K562 (cell line): ENCODE results near the gene MLLT3. TPM values are rescaled to one million over a fixed set of nuclear protein-coding genes. Genes with fewer than 3 reads are reported as not detected.

ENCODE experiments used
- ATAC-seq: fragments of 200-7000 bp; cut with Tn5 transposase; 3 replicates; pipeline ENCODE4 v1.9.1; 2020; ENCODE audit warnings: moderate library complexity
- BruUV-seq: library from RNA; stranded (reverse); fragments of 400-500 nt; replicated peaks from 2 replicates; lab custom pipeline; 2021; lab: Mats Ljungman, UMichigan
- CTCF ChIA-PET: fragments of 300-600 bp; formaldehyde crosslinking; extraction: SDS; loops from one replicate; lab custom pipeline; 2021; ENCODE audit warnings: low intra/inter-chr PET ratio; lab: Yijun Ruan, JAX
- POLR2A ChIA-PET: fragments of 300-600, 350-650 bp; sonication (Branson Sonifier 250); formaldehyde crosslinking; extraction: SDS; loops from one replicate; lab custom pipeline; 2021; ENCODE audit warnings: antibody characterized with exemption, inconsistent platforms; lab: Yijun Ruan, JAX
- DNase-seq, 4 experiments: peaks; one replicate each; pipeline versions ENCODE4 v3.0.0 to v3.0.0-alpha.2; 2011 to 2018; ENCODE audit warnings: low spot score in 3 of 4, mixed read lengths in 3 of 4; ENCODE audit errors: extremely low read depth in 1 of 4
- FAIRE-seq: peaks from 2 replicates; lab custom pipeline; 2011; peaks lifted over from hg19 to GRCh38; lab: Jason Lieb, UNC
- H2AFZ ChIP-seq: 2 replicates; pipeline ENCODE4 v1.6.0; 2011; ENCODE audit warnings: low read depth, low read length, control low read depth, inconsistent platforms
- H3K27ac ChIP-seq: fragments of 200-600 bp; 3 replicates; pipeline ENCODE4 v1.8.0; 2011; ENCODE audit warnings: low read depth, mild to moderate bottlenecking, control low read depth, inconsistent platforms, low read length, moderate library complexity, mixed read lengths; ENCODE audit errors: extremely low read depth
- H3K27me3 ChIP-seq, 2 experiments: fragments of 300-600 bp in 1 of 2; 2 replicates in 1 of 2; 3 replicates in 1 of 2; pipeline versions ENCODE4 v1.6.0 to v1.8.0; 2011; ENCODE audit warnings: inconsistent platforms in 2 of 2, low read length in 2 of 2, mild to moderate bottlenecking in 1 of 2, mixed read lengths in 1 of 2, moderate library complexity in 1 of 2; ENCODE audit not compliant: control insufficient read depth in 2 of 2, insufficient read depth in 2 of 2
- H3K36me3 ChIP-seq: fragments of 300-600 bp; 3 replicates; pipeline ENCODE4 v1.8.0; 2011; ENCODE audit warnings: mild to moderate bottlenecking, low read length, inconsistent platforms; ENCODE audit not compliant: control insufficient read depth, insufficient read depth
- H3K4me1 ChIP-seq, 2 experiments: fragments of 200-600 bp in 1 of 2; replicated peaks in 1 of 2; 2 replicates in 1 of 2; 3 replicates in 1 of 2; pipeline versions ENCODE4 v1.5.1 to v1.8.0; 2011; ENCODE audit warnings: inconsistent platforms in 2 of 2, low read length in 2 of 2, mild to moderate bottlenecking in 1 of 2, mixed read lengths in 1 of 2, moderate library complexity in 1 of 2; ENCODE audit not compliant: control insufficient read depth in 2 of 2, insufficient read depth in 2 of 2
- H3K4me2 ChIP-seq: 2 replicates; pipeline ENCODE4 v1.6.1; 2011; ENCODE audit warnings: low read length, control low read depth, inconsistent platforms, mixed read lengths; ENCODE audit not compliant: insufficient read depth
- H3K4me3 ChIP-seq: fragments of 200-600 bp; sonication (generic), shearing (Covaris generic); 2 replicates; pipeline ENCODE4 v1.5.1; 2016; ENCODE audit warnings: control low read depth, inconsistent platforms
- H3K79me2 ChIP-seq: fragments of 200-600 bp; 3 replicates; pipeline ENCODE4 v1.8.0; 2011; ENCODE audit warnings: low read length, inconsistent platforms; ENCODE audit not compliant: control insufficient read depth, insufficient read depth
- H3K9ac ChIP-seq, 2 experiments: 2 replicates each; pipeline versions ENCODE4 v1.6.0 to v1.6.1; 2011; ENCODE audit warnings: low read depth in 2 of 2, low read length in 2 of 2, control low read depth in 1 of 2, inconsistent platforms in 1 of 2, mild to moderate bottlenecking in 1 of 2, mixed read lengths in 1 of 2; ENCODE audit not compliant: insufficient read depth in 1 of 2
- H3K9me1 ChIP-seq: one replicate; pipeline ENCODE4 v1.6.0; 2011; ENCODE audit warnings: inconsistent platforms, mild to moderate bottlenecking, low read length, moderate library complexity; ENCODE audit not compliant: control insufficient read depth, insufficient read depth
- H3K9me3 ChIP-seq: replicated peaks from 2 replicates; pipeline ENCODE4 v1.5.1; 2011; ENCODE audit warnings: low read depth, low read length, inconsistent platforms; ENCODE audit not compliant: control insufficient read depth, insufficient read depth
- H4K20me1 ChIP-seq: replicated peaks from 2 replicates; pipeline ENCODE4 v1.6.1; 2011; ENCODE audit warnings: low read length, inconsistent platforms, mixed read lengths; ENCODE audit not compliant: control insufficient read depth, insufficient read depth
- ATF6 ChIP-seq: sonication (generic); formaldehyde crosslinking; IDR thresholded peaks from 2 replicates; pipeline ENCODE4 v1.4.0; 2020; ENCODE audit warnings: mild to moderate bottlenecking, missing genetic modification reagents
- HNRNPK ChIP-seq: fragments of 200-400 bp; formaldehyde crosslinking; IDR thresholded peaks from one replicate; pipeline ENCODE4 v1.6.1; 2018; ENCODE audit warnings: mild to moderate bottlenecking, low read depth, low read length; ENCODE audit not compliant: poor library complexity, severe bottlenecking
- IRF9 ChIP-seq: fragments of 450-650 bp; IDR thresholded peaks from 2 replicates; pipeline ENCODE4 v1.6.1; 2016; ENCODE audit warnings: missing biosample characterization, missing genetic modification characterization
- KDM1A ChIP-seq, 2 experiments: fragments of 450-650 bp; IDR thresholded peaks; 2 replicates each; pipeline ENCODE4 v1.6.1; 2016; ENCODE audit warnings: mild to moderate bottlenecking in 2 of 2
- NCOR1 ChIP-seq: fragments of 450-650 bp; IDR thresholded peaks from 2 replicates; pipeline ENCODE4 v1.6.1; 2016; ENCODE audit warnings: mild to moderate bottlenecking, moderate library complexity
- PHTF2 ChIP-seq: fragments of 250-450 bp; sonication (Bioruptor Pico); IDR thresholded peaks from 2 replicates; pipeline ENCODE4 v1.5.0; 2021; ENCODE audit warnings: mild to moderate bottlenecking
- SPI1 ChIP-seq: IDR thresholded peaks from 2 replicates; pipeline ENCODE4 v1.6.1; 2011; ENCODE audit warnings: low read depth, low read length, control low read depth, borderline replicate concordance
- TARDBP ChIP-seq: fragments of 450-650 bp; IDR thresholded peaks from 2 replicates; pipeline ENCODE4 v1.6.1; 2016
- ZNF133 ChIP-seq: fragments of 250-450 bp; sonication (Bioruptor Pico); IDR thresholded peaks from 2 replicates; pipeline ENCODE4 v1.4.0; 2020; ENCODE audit warnings: mild to moderate bottlenecking
- ZNF583 ChIP-seq: fragments of 250-450 bp; sonication (Bioruptor Pico); IDR thresholded peaks from 2 replicates; pipeline ENCODE4 v1.4.0; 2020
- WGBS: fragments of 100-300 bp; shearing (Covaris generic); methylation state at CpG from one replicate; pipeline ENCODE4 v1.1.6; 2016; ENCODE audit warnings: low coverage, mixed read lengths; ENCODE audit not compliant: insufficient coverage; ENCODE audit errors: missing lambda C conversion rate; 5-methylcytosine and 5-hydroxymethylcytosine counted together
- in situ Hi-C: fragments of 300-500 bp; cut with MboI; formaldehyde crosslinking; loops from 4 replicates; pipeline ENCODE4 v1.15.0; 2018; ENCODE audit warnings: inconsistent platforms, mixed read lengths
- intact Hi-C: fragments of 100-400 bp; cut with micrococcal nuclease; formaldehyde crosslinking; loops from 2 replicates; pipeline ENCODE4 v1.14.2; 2022
- polyA plus RNA-seq, 8 experiments: library from polyadenylated mRNA; depleted of rRNA in 4 of 8; stranded (reverse) in 5 of 8; unstranded in 3 of 8; fragments of >200 nt; fragmentation: Nextera tagmentation in 2 of 8; fragmentation: Illumina TruSeq in 1 of 8; extraction: Ambion mirVana in 2 of 8; extraction: Trizol in 1 of 8; gene quantifications; 2 replicates each; pipeline versions ENCODE4 v1.2.1 to v1.2.3, GENCODE V29; 2011 to 2014; ENCODE audit warnings: inconsistent platforms in 1 of 8, missing spikeins in 1 of 8
- total RNA-seq, 7 experiments: library from RNA; depleted of rRNA in 6 of 7; stranded (reverse); fragments of >200 nt in 6 of 7; fragmentation: Illumina TruSeq in 2 of 7; extraction: Trizol in 2 of 7; gene quantifications; 2 replicates each; pipeline versions ENCODE4 v1.2.1 to v1.2.3, GENCODE V29; 2011 to 2021; ENCODE audit warnings: low replicate concordance in 1 of 7

Gene MLLT3
- total and polyA plus RNA-seq, 9 of the 15 experiments (the other 6 are each of a cell fraction or from before 2014, with no cell fraction given): 0.07 to 0.42 (median 0.22) TPM; not detected in 4

- TF ChIP-seq ZNF583: no peak
- no peak for TF ChIP-seq NCOR1
- no peak for TF ChIP-seq ATF6
- TF ChIP-seq, all 486 proteins: peak for 0
- Histone ChIP-seq H3K27me3 (no peaks in the 10 kb centered on the region), H3K4me1 (no peaks in the 10 kb centered on the region), H3K9me3 (no peaks in the 10 kb centered on the region), H3K4me2 (no peak overlapping the region), H3K79me2 (no peaks in the 10 kb centered on the region), H3K9ac (no peak overlapping the region), H3K36me3 (no peaks in the 10 kb centered on the region), H3K27ac (no peak overlapping the region), H3K9me1 (no peaks in the 10 kb centered on the region), H2AFZ (no peak overlapping the region), H4K20me1 (no peaks in the 10 kb centered on the region), H3K4me3 (no peak overlapping the region)
- intact Hi-C loops (no loop called here), in situ Hi-C loops (no loop called here)
- no peak for FAIRE-seq
- ATAC-seq: no peak
- POLR2A ChIA-PET: no interaction called here
- WGBS: no CpG with 5 or more reads among the region's 1 CpG
- BruUV-seq: no TSS peak
- CTCF ChIA-PET: no interaction called here
- DNase-seq: no peak
Measured at GRCh38 chr9:20511686-20512085, 110.6 kb downstream of the MLLT3 start.

- no peak overlapping the region for H2AFZ ChIP-seq
- no peaks in the 10 kb centered on the region for H3K79me2 ChIP-seq
- H3K4me2 ChIP-seq: no peak overlapping the region
- FAIRE-seq (no peak), ATAC-seq (no peak), DNase-seq (no peak)
- no peak overlapping the region for H3K4me3 ChIP-seq
- in situ Hi-C loops: no loop called here
- H3K9me1 ChIP-seq: no peaks in the 10 kb centered on the region
- H4K20me1 ChIP-seq: no peaks in the 10 kb centered on the region
- no peaks in the 10 kb centered on the region for H3K4me1 ChIP-seq
- ChIA-PET POLR2A (no interaction called here), CTCF (no interaction called here)
- H3K9ac ChIP-seq: no peak overlapping the region
- no peak overlapping the region for H3K27ac ChIP-seq
- intact Hi-C loops: no loop called here
- 3% methylated on average over 3 of the region's 3 CpGs for WGBS
- H3K36me3 ChIP-seq: no peaks in the 10 kb centered on the region
- no peaks in the 10 kb centered on the region for H3K9me3 ChIP-seq
- no peaks in the 10 kb centered on the region for H3K27me3 ChIP-seq
- BruUV-seq: no TSS peak
- TF ChIP-seq HNRNPK: no peak
- TF ChIP-seq TARDBP: no peak
- TF ChIP-seq SPI1: no peak
- TF ChIP-seq IRF9 (tag): no peak
- TF ChIP-seq KDM1A (IDR thresholded peaks at IDR 0.05): no peak
- no peak for TF ChIP-seq PHTF2 (CRISPR knock-in tag)
- TF ChIP-seq ZNF133 (CRISPR knock-in tag): no peak
Measured at GRCh38 chr9:20509466-20509865, 112.8 kb downstream of the MLLT3 start.
